Regular cardiac myocyte (primary cell): Measurements from ENCODE around the gene PANX3. TPM values are rescaled to one million over a fixed set of nuclear protein-coding genes. Genes with fewer than 3 reads are reported as not detected.

ENCODE experiments used
- total RNA-seq: library from RNA; depleted of rRNA; stranded (reverse); fragments of >200 nt; gene quantifications from 2 replicates; pipeline ENCODE4 v1.2.3, GENCODE V29; 2014

Gene PANX3, protein sequence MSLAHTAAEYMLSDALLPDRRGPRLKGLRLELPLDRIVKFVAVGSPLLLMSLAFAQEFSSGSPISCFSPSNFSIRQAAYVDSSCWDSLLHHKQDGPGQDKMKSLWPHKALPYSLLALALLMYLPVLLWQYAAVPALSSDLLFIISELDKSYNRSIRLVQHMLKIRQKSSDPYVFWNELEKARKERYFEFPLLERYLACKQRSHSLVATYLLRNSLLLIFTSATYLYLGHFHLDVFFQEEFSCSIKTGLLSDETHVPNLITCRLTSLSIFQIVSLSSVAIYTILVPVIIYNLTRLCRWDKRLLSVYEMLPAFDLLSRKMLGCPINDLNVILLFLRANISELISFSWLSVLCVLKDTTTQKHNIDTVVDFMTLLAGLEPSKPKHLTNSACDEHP
- total RNA-seq = not detected in 2 replicates

DNA sequence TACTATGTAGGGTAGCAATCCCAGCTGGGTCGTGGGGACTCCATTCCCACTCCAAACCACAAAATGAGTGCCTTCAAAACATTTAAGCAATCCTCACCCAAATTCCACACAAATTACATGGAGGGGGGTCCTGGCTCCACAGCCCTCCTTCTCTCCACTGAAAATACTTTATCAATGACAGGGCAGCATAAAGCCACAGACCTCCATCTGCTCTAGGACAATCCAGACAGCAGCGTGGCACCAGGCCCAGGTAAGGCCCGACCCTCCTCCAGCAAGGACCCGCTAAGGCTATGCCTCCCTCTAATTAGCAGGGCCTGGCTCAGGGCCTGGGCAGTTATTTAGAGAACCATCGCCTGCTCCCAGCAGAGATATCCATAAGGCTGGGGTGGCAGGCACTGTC lies at the start of gene PANX3:
Gene PANX3 (plus strand): TSS at position 365 of the 400 bp plus-strand sequence. CDS start 129 bp downstream, outside the sequence.

DNA sequence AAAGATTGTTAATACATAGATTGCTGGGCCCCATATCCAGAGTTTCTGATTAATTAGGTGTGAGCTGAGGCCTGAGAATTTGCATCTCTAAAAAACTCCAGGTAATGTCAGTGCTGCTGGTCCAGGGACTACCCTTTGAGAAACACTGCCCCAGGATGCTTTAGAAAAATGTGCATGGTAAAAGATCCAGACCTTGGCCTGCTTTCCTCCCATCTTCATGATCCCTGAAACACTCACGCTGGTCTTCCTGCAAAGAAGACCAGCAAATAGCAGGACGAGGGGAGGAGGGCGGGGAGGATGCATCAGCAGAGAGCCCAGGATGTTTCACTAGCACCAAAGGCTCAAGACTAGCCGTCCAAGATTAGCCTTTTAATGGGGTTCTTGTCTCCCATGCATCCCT lies 41.5 kb upstream of the PANX3 start, which contains the start of gene OR8A1:
Gene OR8A1 (plus strand): TSS at position 301 of the 400 bp plus-strand sequence. CDS start 123 bp downstream, outside the sequence.

DNA sequence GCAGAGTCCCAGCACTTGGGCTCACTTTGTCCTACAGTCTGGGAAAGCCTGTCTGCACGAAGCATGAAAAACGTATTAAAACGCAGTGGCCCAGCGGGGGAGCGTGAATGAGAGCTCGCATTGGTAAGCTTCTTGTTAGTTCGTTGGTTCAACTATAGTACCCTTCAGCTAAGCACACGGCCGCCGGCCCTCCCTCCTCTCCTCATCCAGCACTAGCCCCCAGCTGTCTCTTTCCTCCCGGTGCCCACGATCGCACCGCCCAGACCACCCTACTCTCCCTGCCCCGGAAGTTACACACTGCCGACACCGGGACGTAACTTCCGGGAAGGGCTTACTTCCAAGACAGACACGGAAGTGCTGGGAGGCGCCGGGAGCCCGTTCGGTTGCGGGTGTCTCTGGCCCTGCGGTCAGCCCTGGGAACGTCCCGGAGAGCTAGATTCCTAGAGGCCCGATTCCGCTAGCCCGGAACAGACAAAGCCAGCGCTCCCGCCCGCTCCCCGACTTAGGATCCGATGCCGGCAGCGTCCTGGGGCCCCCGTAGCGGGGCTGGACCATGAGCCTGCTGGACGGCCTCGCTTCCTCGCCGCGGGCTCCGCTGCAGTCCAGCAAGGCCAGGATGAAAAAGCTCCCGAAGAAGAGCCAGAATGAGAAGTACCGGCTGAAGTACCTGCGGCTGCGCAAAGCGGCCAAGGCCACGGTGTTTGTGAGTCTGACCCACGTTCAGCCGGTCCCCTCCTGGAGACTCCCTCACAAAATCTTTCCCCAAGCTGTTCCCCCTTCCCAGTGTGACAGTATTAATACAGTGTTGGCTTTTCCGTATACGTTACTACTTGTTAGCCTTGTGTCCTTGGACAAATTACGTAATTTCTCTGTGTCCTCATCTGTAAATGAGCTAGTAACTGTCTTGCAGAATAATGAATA lies 11.6 kb downstream of the PANX3 start, which contains the start of gene TBRG1:
Gene TBRG1 (plus strand): TSS at position 334 of the 921 bp plus-strand sequence. CDS start 220 bp downstream, at position 554.

Other genes with a start within 250 kb of the PANX3 start
- gene OR8B2, start 226.9 kb upstream of the PANX3 start, total RNA-seq = not detected in 2 replicates
- gene OR8B3, start 212.4 kb upstream of the PANX3 start, total RNA-seq = not detected in 2 replicates
- not detected in 2 replicates for gene OR8B4, start 186.6 kb upstream of the PANX3 start, total RNA-seq
- not detected in 2 replicates for gene OR8B8, start 165.7 kb upstream of the PANX3 start, total RNA-seq
- not detected in 2 replicates for gene OR8B12, start 67.8 kb upstream of the PANX3 start, total RNA-seq
- not detected in 2 replicates for gene OR8A1, start 41.4 kb upstream of the PANX3 start, total RNA-seq
- gene TBRG1, start 11.4 kb downstream of the PANX3 start, total RNA-seq = 23.6 and 28.2 TPM in 2 replicates
- 7.1 and 18.6 TPM in 2 replicates for gene SIAE, start 62.3 kb downstream of the PANX3 start, total RNA-seq
- 8.2 and 13.0 TPM in 2 replicates for gene SPA17, start 62.5 kb downstream of the PANX3 start, total RNA-seq
- gene NRGN, start 128.5 kb downstream of the PANX3 start, total RNA-seq = 0.28 and 0.77 TPM in 2 replicates
- gene VSIG2, start 140.8 kb downstream of the PANX3 start, total RNA-seq = not detected in 2 replicates
- gene ESAM, start 150.9 kb downstream of the PANX3 start, total RNA-seq = 2.5 and 7.1 TPM in 2 replicates
- 8.5 and 8.8 TPM in 2 replicates for gene MSANTD2, start 189.0 kb downstream of the PANX3 start, total RNA-seq